OCI-LY3 (cell line): ENCODE measurements around the gene TMEM208.

Source experiments
- H2AFZ ChIP-seq: fragments of 200-600, 300-600 bp; shearing (Covaris generic); 2 replicates; pipeline ENCODE4 v1.6.0; 2014; ENCODE audit warnings: antibody characterized with exemption, low read depth, low read length
- H3K27ac ChIP-seq: fragments of 200-600, 300-600 bp; sonication (generic); 2 replicates; pipeline ENCODE4 v1.5.1; 2014; ENCODE audit warnings: mild to moderate bottlenecking, low read length, moderate library complexity, mixed read lengths
- H3K27me3 ChIP-seq: fragments of 200-600, 300-600 bp; sonication (generic); 2 replicates; pipeline ENCODE4 v1.6.1; 2014; ENCODE audit warnings: low read depth, low read length, mixed read lengths
- H3K36me3 ChIP-seq: fragments of 200-600, 300-600 bp; sonication (generic); replicated peaks from 2 replicates; pipeline ENCODE3; 2014; ENCODE audit warnings: low read depth, low read length, mixed read lengths
- H3K4me1 ChIP-seq: fragments of 300-600, 200-600 bp; sonication (generic); 2 replicates; pipeline ENCODE4 v1.6.1; 2014; ENCODE audit warnings: low read length, mixed read lengths
- H3K4me2 ChIP-seq: fragments of 200-600, 300-600 bp; sonication (generic); 2 replicates; pipeline ENCODE4 v1.6.1; 2014; ENCODE audit warnings: low read length, mixed read lengths
- H3K4me3 ChIP-seq: fragments of 300-600, 200-600 bp; sonication (generic); 2 replicates; pipeline ENCODE4 v1.5.1; 2014; ENCODE audit warnings: antibody characterized with exemption, mild to moderate bottlenecking, low read length, moderate library complexity
- H3K79me2 ChIP-seq: fragments of 300-600, 200-600 bp; shearing (Covaris generic); 2 replicates; pipeline ENCODE4 v1.6.1; 2014; ENCODE audit warnings: mild to moderate bottlenecking, low read length, mixed read lengths
- H3K9ac ChIP-seq: fragments of 300-600, 200-600 bp; shearing (Covaris generic); 2 replicates; pipeline ENCODE4 v1.6.0; 2014; ENCODE audit warnings: mild to moderate bottlenecking, low read length, moderate library complexity
- H3K9me3 ChIP-seq: fragments of 200-600, 300-600 bp; shearing (Covaris generic); 2 replicates; pipeline ENCODE4 v1.6.1; 2014; ENCODE audit warnings: low read length, mixed read lengths; ENCODE audit not compliant: insufficient read depth
- H4K20me1 ChIP-seq: fragments of 200-600, 300-600 bp; sonication (generic); 2 replicates; pipeline ENCODE4 v1.6.1; 2016; ENCODE audit warnings: low read length, mixed read lengths; ENCODE audit not compliant: insufficient read depth
- CTCF ChIP-seq: fragments of 200-600, 300-600 bp; sonication (generic); IDR thresholded peaks from 2 replicates; pipeline ENCODE4 v1.5.1; 2014; ENCODE audit warnings: antibody characterized with exemption, low read length, low read depth
- EZH2phosphoT487 ChIP-seq: fragments of 200-600 bp; shearing (Covaris generic); IDR thresholded peaks from 2 replicates; pipeline ENCODE4 v1.6.1; 2018; ENCODE audit warnings: antibody characterized with exemption, mixed run types, low read depth

Gene TMEM208

GRCh38 chr16:67183627-67184452 is 43.1 kb upstream of the TMEM208 start, which contains the start of gene MATCAP1:
Gene MATCAP1, minus strand, starts transcription at chr16:67183963. Its CDS starts 3,353 bp downstream, at chr16:67180610.
- H3K4me2 ChIP-seq = peak within 1 kb of the TSS; percentile 88

DNA sequence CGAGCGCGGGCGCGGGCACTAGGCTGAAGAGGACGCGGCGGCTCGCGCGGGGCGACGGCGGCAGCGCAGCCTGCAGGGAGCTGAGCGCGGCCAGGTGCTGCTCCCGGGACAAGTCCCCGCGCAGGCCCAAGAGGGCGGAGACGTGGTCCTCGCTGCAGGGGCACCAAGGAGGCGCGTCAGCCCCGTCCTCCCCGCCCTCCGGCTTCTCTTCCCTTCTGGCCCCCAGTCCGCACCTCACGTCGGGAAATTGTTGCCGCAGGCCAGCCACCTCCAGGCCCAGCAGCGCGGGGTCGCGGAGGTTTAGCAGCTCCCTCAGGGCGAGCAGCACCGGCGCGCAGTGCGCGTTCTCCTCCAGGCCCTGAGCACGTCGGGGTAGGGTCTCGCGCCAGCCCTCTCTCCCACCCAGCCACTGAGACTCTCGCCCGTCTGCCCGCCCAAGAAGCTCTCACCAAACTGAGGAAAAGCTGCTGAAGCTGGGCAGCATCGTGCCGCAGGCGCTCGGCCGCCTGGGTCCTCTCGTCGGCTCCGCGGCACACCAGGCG is 42.4 kb upstream of the TMEM208 start:
- Histone ChIP-seq H3K9me3 (no peaks in the 10 kb centered on the region), H3K36me3 (peaks cover 3% of the 10 kb centered on the region), H2AFZ (peak overlapping the region; percentile 53; the same call in 1 of the 2 replicates), H3K4me2 (peak overlapping the region; percentile 88), H3K27me3 (no peaks in the 10 kb centered on the region), H4K20me1 (no peaks in the 10 kb centered on the region; the same call in 1 of the 2 replicates), H3K4me1 (peaks cover 19% of the 10 kb centered on the region; the same call in 1 of the 2 replicates), H3K27ac (no peak overlapping the region), H3K4me3 (peak overlapping the region; percentile 86), H3K9ac (peak overlapping the region; percentile 74), H3K79me2 (peaks cover 13% of the 10 kb centered on the region)
- TF ChIP-seq EZH2phosphoT487 (no peak), CTCF (no peak)

More at GRCh38 chr16:67183627-67184452, 43.1 kb upstream of the TMEM208 start, which contains the start of gene MATCAP1:
- Histone ChIP-seq H3K27me3 (no peaks in the 10 kb centered on the region), H3K36me3 (peaks cover 6% of the 10 kb centered on the region), H3K9ac (peak within 1 kb of the TSS; percentile 74), H4K20me1 (no peaks in the 10 kb centered on the region; the same call in 1 of the 2 replicates), H3K4me1 (peaks cover 19% of the 10 kb centered on the region; the same call in 1 of the 2 replicates), H2AFZ (peak within 1 kb of the TSS; percentile 70; the same call in 1 of the 2 replicates), H3K27ac (peak within 1 kb of the TSS; percentile 64), H3K4me3 (peak within 1 kb of the TSS; percentile 86), H3K79me2 (peaks cover 13% of the 10 kb centered on the region), H3K9me3 (no peaks in the 10 kb centered on the region)
- no peak for TF ChIP-seq CTCF
- no peak for TF ChIP-seq EZH2phosphoT487

- H3K4me2 ChIP-seq = peak overlapping the region; percentile 88
- no peak overlapping the region for H3K27ac ChIP-seq
Measured at GRCh38 chr16:67184995-67185650, 41.8 kb upstream of the TMEM208 start.

More at GRCh38 chr16:67184995-67185650, 41.8 kb upstream of the TMEM208 start:
- peaks cover 19% of the 10 kb centered on the region; the same call in 1 of the 2 replicates for H3K4me1 ChIP-seq
- H3K36me3 ChIP-seq = no peaks in the 10 kb centered on the region
- H4K20me1 ChIP-seq = no peaks in the 10 kb centered on the region
- peaks cover 13% of the 10 kb centered on the region for H3K79me2 ChIP-seq
- H3K9ac ChIP-seq = no peak overlapping the region
- TF ChIP-seq EZH2phosphoT487 (no peak), CTCF (peak; percentile 85)
- no peak overlapping the region for H2AFZ ChIP-seq
- no peaks in the 10 kb centered on the region for H3K9me3 ChIP-seq
- no peaks in the 10 kb centered on the region for H3K27me3 ChIP-seq
- H3K4me3 ChIP-seq = peak overlapping the region; percentile 86
